ENCODE measurements around the gene TLL2. TPM values are rescaled to one million over a fixed set of nuclear protein-coding genes. Genes with fewer than 3 reads are reported as not detected.

The TLL2 gene
- total and polyA plus RNA-seq, 2 of the 4 experiments (the other 2 are of a cell fraction), result under 0.01 to 0.05 TPM

- Histone ChIP-seq H3K27ac (ENCODE audit: insufficient read depth, low read length) (no peak overlapping the region), H3K18ac (ENCODE audit: low read depth, low read length) (no peak overlapping the region), H2BK5ac (ENCODE audit: low read depth, low read length, poor library complexity, severe bottlenecking) (no peak overlapping the region), H3K23ac (ENCODE audit: low read depth, low read length) (no peak overlapping the region), H3K9me3 (ENCODE audit: control insufficient read depth, insufficient read depth, low read length) (no peaks in the 10 kb centered on the region), H3K79me1 (ENCODE audit: low read depth in 1 of 2, low read length in 2 of 2) (no peaks in the 10 kb centered on the region), H3K56ac (ENCODE audit: extremely low read depth, insufficient read depth, low read length) (no peak overlapping the region), H3K9me1 (ENCODE audit: insufficient read depth, low read length) (no peaks in the 10 kb centered on the region), H2BK20ac (ENCODE audit: low read depth, low read length) (no peak overlapping the region), H3K4me2 (ENCODE audit: low read depth, low read length) (no peak overlapping the region), H3K4me3 (ENCODE audit: insufficient read depth, low read depth, low read length) (no peak overlapping the region), H4K8ac (ENCODE audit: low read depth in 2 of 2, low read length in 2 of 2) (no peak overlapping the region), H2AFZ (replicated peaks; ENCODE audit: low read length, poor library complexity) (no peak overlapping the region), H2AK9ac (replicated peaks; ENCODE audit: low read depth, low read length, poor library complexity) (no peak overlapping the region), H2BK15ac (ENCODE audit: low read depth, low read length) (no peak overlapping the region), H3K9ac (ENCODE audit: low read depth, low read length) (no peak overlapping the region), H2AK5ac (ENCODE audit: low read depth, low read length) (no peak overlapping the region), H3K4me1 (ENCODE audit: control insufficient read depth, insufficient read depth, low read length) (no peaks in the 10 kb centered on the region), H3K27me3 (ENCODE audit: control insufficient read depth, insufficient read depth, low read length) (no peaks in the 10 kb centered on the region), H2BK120ac (ENCODE audit: low read depth, low read length) (no peak overlapping the region), H4K5ac (ENCODE audit: low read depth, low read length) (no peak overlapping the region), H4K91ac (ENCODE audit: insufficient read depth, low read depth, low read length) (no peak overlapping the region), H4K20me1 (ENCODE audit: insufficient read depth, low read length) (no peaks in the 10 kb centered on the region), H3K36me3 (ENCODE audit: control insufficient read depth, insufficient read depth, low read length) (no peaks in the 10 kb centered on the region), H3K4ac (ENCODE audit: low read depth, low read length) (no peak overlapping the region), H3K14ac (replicated peaks; ENCODE audit: low read depth, low read length) (no peak overlapping the region)
- POLR2A ChIA-PET (ENCODE audit: unreplicated experiment), result no interaction called here
- dilution Hi-C loops (cut with HindIII; ENCODE audit: low sequenced_read_pairs, unreplicated experiment) (no loop called here), intact Hi-C loops (cut with micrococcal nuclease) (no loop called here), in situ Hi-C loops (cut with MboI; ENCODE audit: low sequenced_read_pairs) (no loop called here)
- DNase-seq (no peak), ATAC-seq (ENCODE audit: low read depth) (no peak)
- no CpG with 5 or more reads among the region's 2 CpGs for WGBS, 2 experiments (ENCODE audit: extremely low coverage in 2 of 2, insufficient read length in 1 of 2)
- no TSS peak for BruUV-seq (replicated peaks)
- CTCF ChIA-PET, result no interaction called here
- TF ChIP-seq BHLHE40 (IDR thresholded peaks at IDR 0.05; ENCODE audit: low read depth, low read length), result no peak
- TF ChIP-seq MAFK (IDR thresholded peaks at IDR 0.05; ENCODE audit: low read depth, low read length), result no peak
- no peak for TF ChIP-seq FOS (IDR thresholded peaks at IDR 0.05; ENCODE audit: low read depth, low read length)
- no peak for TF ChIP-seq SMC3 (IDR thresholded peaks at IDR 0.05; ENCODE audit: low read depth, low read length)
- TF ChIP-seq NFE2L2 (IDR thresholded peaks at IDR 0.05; ENCODE audit: low read depth, low read length), result no peak
- TF ChIP-seq ELK1 (IDR thresholded peaks at IDR 0.05; ENCODE audit: borderline replicate concordance, low read depth, low read length), result no peak
- no peak for TF ChIP-seq POLR2A (IDR thresholded peaks at IDR 0.05; ENCODE audit: low read depth, low read length)
- no peak for TF ChIP-seq MXI1 (IDR thresholded peaks at IDR 0.05; ENCODE audit: borderline replicate concordance, low read depth, low read length)
- no peak for TF ChIP-seq CTCF (conservative IDR thresholded peaks at IDR 0.05; ENCODE audit: low read depth, low read length)
- TF ChIP-seq RCOR1 (IDR thresholded peaks at IDR 0.05; ENCODE audit: insufficient replicate concordance, low read length), result no peak
- no peak for TF ChIP-seq CEBPB (IDR thresholded peaks at IDR 0.05; ENCODE audit: low read depth, low read length)
- no peak for TF ChIP-seq CHD1 (IDR thresholded peaks at IDR 0.05; ENCODE audit: low read depth, low read length)
- no peak for TF ChIP-seq RAD21 (IDR thresholded peaks at IDR 0.05; ENCODE audit: low read length)
- TF ChIP-seq RFX5 (IDR thresholded peaks at IDR 0.05; ENCODE audit: low read depth, low read length), result no peak
- no peak for TF ChIP-seq MAZ (IDR thresholded peaks at IDR 0.05; ENCODE audit: borderline replicate concordance, low read depth, low read length)
- TF ChIP-seq, protein P1, sequence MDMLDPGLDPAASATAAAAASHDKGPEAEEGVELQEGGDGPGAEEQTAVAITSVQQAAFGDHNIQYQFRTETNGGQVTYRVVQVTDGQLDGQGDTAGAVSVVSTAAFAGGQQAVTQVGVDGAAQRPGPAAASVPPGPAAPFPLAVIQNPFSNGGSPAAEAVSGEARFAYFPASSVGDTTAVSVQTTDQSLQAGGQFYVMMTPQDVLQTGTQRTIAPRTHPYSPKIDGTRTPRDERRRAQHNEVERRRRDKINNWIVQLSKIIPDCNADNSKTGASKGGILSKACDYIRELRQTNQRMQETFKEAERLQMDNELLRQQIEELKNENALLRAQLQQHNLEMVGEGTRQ (IDR thresholded peaks at IDR 0.05; ENCODE audit: low read depth, low read length), result no peak
These were observed 168.5 kb downstream of the TLL2 start for GRCh38 chr10:96345222-96345621.
